SJSA1 (cell line): ENCODE measurements around the gene TBCD. TPM values are rescaled to one million over a fixed set of nuclear protein-coding genes. Genes with fewer than 3 reads are reported as not detected.

ENCODE experiments used
- DNase-seq, 2 experiments: peaks; one replicate each; pipeline ENCODE4 v3.0.0-alpha.2; 2015 to 2020; ENCODE audit warnings: low spot score in 2 of 2, low read depth in 1 of 2
- H3K27ac ChIP-seq: fragments of 250-450 bp; sonication (Bioruptor Pico); 2 replicates; pipeline ENCODE4 v1.5.1; 2020; ENCODE audit warnings: mild to moderate bottlenecking, moderate library complexity
- H3K27me3 ChIP-seq: fragments of 250-450 bp; sonication (Bioruptor Pico); replicated peaks from 2 replicates; pipeline ENCODE4 v1.5.1; 2020; ENCODE audit warnings: mild to moderate bottlenecking, moderate library complexity
- H3K36me3 ChIP-seq: fragments of 250-450 bp; sonication (Bioruptor Pico); 2 replicates; pipeline ENCODE4 v1.5.1; 2020; ENCODE audit warnings: mild to moderate bottlenecking
- H3K4me1 ChIP-seq: fragments of 250-450 bp; sonication (Bioruptor Pico); replicated peaks from 2 replicates; pipeline ENCODE4 v1.6.1; 2021; ENCODE audit warnings: mild to moderate bottlenecking
- H3K4me3 ChIP-seq: fragments of 250-450 bp; sonication (Bioruptor Pico); 2 replicates; pipeline ENCODE4 v1.5.1; 2020; ENCODE audit warnings: mild to moderate bottlenecking
- H3K9me3 ChIP-seq: fragments of 250-450 bp; sonication (Bioruptor Pico); replicated peaks from 2 replicates; pipeline ENCODE4 v1.5.1; 2020; ENCODE audit warnings: mild to moderate bottlenecking
- total RNA-seq: library from RNA; depleted of rRNA; stranded (reverse); fragments of >200 nt; shearing (Covaris generic); gene quantifications from 2 replicates; pipeline ENCODE4 v1.2.3, GENCODE V29; 2014

TBCD gene
- total RNA-seq, 1 experiment from 2014 or later = 39.4 TPM

DNA sequence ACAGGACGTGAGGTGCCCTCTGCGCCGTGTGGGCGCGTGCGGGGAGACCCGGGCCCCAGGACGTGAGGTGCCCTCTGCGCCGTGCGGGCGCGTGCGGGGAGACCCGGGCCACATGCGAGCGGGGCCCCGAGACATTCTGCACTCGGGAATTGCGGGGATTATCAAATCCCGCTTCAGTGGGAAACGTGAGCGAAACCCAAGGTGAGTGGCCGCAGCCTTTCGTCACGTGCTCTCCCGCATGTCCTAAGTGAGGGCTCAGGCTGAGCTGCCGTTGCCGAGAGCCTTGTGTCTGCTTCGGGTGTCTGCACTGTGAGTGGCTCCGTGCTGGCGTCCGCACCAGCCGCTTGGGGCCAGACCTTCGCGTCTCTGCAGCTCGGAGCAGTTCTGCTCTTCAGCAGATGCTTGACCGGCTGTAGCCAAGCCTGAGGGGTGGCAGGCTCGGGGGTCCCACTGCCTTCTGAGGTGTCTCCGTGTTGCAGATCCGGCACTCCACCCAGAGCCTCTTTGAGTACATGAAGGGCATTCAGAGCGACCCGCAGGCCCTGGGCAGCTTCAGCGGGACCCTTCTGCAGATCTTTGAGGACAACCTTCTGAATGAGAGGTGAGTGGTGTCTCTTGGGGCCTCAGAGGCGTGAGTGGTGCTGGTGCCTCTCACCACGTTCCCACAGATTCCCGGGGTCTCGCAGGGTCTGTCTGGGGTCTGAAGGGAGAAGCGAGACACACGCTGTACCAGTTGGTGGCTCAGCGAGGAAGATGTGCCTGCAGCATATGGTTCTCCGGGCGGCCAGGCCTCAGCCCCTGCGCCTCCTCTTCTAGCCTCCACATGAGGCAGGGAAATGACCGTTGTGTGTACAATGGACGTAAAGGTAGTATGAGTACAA, 178.4 kb downstream of the TBCD start:
- DNase-seq = no peak
- peaks cover 80% of the 10 kb centered on the region for H3K36me3 ChIP-seq
- H3K27ac ChIP-seq = no peak overlapping the region
- no peak overlapping the region for H3K4me3 ChIP-seq
- no peaks in the 10 kb centered on the region for H3K9me3 ChIP-seq
- no peaks in the 10 kb centered on the region for H3K27me3 ChIP-seq
- peaks cover 12% of the 10 kb centered on the region for H3K4me1 ChIP-seq

DNA sequence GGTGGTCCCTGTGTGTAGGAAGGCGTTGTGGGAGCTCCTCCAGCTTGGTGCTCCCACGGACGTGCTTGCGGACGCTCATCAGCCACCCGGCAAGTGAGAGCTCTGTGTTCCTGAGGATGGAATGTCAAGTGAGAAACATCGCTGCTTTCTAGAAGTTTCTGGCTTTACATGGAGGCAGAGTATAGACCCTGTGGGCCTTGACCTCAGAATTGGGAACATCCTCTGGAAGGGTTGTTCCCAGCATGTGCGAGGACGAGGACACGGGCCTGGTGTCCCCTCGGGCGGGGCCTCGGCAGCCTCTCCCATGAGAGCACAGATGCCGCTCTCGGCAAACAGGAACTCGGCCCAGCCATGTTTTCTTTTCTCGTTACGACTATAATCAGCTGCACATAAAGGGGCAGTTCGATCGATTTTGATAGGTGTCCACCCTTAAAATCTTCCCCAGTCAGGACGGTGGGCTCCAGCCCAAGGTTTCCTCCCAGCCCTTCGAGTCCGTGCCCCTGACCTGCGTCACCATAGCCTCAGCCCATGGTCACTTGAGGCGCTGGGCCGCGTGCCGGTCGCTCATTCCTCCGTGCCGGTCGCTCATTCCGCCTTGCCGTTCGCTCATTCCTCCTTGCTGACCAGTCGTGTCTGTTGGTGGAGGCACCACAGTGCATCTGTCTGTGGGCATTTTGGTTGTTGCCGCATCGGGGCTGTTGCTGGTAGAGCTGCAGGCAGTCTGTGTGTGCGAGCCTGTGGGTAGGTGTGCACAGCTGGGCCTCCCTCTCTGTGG, 179.2 kb downstream of the TBCD start:
- Histone ChIP-seq H3K4me3 (no peak overlapping the region), H3K36me3 (peaks cover 75% of the 10 kb centered on the region), H3K27me3 (no peaks in the 10 kb centered on the region), H3K4me1 (peaks cover 12% of the 10 kb centered on the region), H3K9me3 (no peaks in the 10 kb centered on the region), H3K27ac (no peak overlapping the region)
- no peak for DNase-seq

DNA sequence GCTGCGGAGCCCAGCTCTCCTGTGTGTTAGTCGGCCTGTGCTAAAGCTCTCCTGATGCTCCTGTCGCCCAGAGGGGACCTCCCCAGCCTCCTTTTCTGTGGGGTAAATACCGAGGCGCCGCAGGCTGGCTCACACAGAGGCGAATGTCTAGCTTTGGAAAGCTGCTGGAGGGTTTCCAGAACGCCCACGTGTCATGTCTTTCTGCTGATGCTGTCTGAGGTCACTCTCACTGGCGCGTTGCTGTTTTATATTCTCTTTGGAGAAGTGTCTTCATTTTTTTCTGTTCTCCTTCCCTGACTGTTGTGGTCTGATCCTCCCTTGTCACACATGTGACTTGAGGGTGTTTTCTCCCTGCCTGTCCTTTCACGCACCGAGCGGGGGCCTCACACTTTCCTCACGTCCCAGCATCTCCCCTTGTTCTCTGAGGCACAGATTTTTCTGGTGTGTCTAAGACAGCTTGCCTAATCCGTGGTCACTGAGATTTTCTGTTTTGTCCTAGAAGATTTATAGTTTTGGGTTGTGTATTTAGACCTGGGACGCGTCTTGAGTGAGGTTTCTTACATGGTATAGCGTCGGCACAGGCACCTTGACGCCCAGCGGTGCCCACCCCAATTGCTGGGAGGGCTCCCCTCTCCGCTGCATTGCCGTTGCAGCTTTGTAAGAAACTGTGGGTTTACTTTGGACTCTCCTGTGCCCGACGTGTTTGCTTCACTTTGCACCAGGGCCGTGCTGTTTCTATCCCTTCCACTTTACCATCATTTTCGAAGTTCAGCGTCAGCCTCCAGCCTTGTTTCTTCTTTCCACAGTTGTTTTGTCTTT, 180.0 kb downstream of the TBCD start:
- Histone ChIP-seq H3K36me3 (peaks cover 74% of the 10 kb centered on the region), H3K9me3 (no peaks in the 10 kb centered on the region), H3K4me1 (peaks cover 12% of the 10 kb centered on the region), H3K27ac (no peak overlapping the region), H3K4me3 (no peak overlapping the region), H3K27me3 (no peaks in the 10 kb centered on the region)
- DNase-seq = peak; percentile 77 to 85

DNA sequence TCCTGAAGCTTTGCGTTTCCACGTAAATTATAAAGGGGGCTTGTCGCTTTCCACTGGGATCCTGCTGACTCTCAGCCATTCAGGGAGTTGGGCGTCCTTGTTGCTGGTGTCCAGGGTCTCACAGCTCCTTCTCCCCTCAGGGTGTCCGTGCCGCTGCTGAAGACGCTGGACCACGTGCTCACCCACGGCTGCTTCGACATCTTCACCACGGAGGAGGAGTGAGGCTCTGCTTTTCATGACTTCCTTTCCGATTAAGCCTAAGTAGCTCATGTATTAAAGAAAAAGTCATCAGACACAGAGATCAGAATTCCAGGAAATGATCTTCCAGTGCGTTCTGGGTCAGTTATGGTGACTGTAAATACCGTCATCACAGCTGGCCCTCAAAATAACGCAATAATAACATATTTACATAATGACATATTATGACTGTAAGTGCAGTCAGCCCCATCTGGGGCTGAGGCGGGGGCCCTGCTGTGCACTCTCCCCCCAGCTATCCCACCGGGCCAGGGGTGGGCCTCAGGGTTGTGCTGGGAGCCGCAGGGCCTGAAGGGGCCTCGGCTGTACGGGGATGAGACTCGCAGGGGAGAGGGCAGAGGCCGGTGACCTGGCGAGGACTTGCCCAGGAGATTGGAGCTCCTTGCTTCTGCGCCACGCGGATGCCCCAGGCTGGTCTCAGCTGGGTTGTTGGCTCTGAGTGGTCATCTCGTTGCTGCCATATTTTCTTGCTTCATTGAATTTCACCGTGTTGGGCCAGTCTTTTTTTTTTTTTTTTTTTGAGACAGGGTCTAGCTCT, 180.8 kb downstream of the TBCD start:
- no peaks in the 10 kb centered on the region for H3K27me3 ChIP-seq
- H3K4me1 ChIP-seq = peaks cover 12% of the 10 kb centered on the region
- H3K36me3 ChIP-seq = peaks cover 74% of the 10 kb centered on the region
- no peaks in the 10 kb centered on the region for H3K9me3 ChIP-seq
- DNase-seq = no peak
- no peak overlapping the region for H3K27ac ChIP-seq
- H3K4me3 ChIP-seq = no peak overlapping the region

DNA sequence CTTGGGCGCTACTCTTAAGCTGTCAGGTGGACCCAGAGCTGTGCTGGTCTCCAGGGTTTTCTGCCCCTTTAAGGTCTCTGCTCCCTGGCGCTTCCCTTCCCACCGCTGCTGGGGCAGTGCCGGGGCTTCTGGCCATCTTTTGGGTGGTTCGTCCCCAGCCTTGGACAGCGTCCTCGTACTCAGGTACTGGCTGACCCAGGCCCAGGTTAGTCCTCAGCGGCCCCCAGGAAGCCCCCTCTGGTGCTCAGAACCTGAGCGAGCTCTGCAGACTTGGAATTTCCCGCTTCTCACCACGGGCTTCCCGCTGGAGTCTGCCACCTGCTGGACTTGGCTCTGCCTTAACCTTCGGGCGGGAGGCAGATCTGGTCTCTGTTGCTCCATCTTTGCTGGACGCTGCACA, 182.0 kb downstream of the TBCD start:
- H3K27me3 ChIP-seq = no peaks in the 10 kb centered on the region
- H3K4me3 ChIP-seq = no peak overlapping the region
- peaks cover 71% of the 10 kb centered on the region for H3K36me3 ChIP-seq
- H3K4me1 ChIP-seq = peaks cover 12% of the 10 kb centered on the region
- H3K9me3 ChIP-seq = no peaks in the 10 kb centered on the region
- H3K27ac ChIP-seq = no peak overlapping the region
- no peak for DNase-seq

DNA sequence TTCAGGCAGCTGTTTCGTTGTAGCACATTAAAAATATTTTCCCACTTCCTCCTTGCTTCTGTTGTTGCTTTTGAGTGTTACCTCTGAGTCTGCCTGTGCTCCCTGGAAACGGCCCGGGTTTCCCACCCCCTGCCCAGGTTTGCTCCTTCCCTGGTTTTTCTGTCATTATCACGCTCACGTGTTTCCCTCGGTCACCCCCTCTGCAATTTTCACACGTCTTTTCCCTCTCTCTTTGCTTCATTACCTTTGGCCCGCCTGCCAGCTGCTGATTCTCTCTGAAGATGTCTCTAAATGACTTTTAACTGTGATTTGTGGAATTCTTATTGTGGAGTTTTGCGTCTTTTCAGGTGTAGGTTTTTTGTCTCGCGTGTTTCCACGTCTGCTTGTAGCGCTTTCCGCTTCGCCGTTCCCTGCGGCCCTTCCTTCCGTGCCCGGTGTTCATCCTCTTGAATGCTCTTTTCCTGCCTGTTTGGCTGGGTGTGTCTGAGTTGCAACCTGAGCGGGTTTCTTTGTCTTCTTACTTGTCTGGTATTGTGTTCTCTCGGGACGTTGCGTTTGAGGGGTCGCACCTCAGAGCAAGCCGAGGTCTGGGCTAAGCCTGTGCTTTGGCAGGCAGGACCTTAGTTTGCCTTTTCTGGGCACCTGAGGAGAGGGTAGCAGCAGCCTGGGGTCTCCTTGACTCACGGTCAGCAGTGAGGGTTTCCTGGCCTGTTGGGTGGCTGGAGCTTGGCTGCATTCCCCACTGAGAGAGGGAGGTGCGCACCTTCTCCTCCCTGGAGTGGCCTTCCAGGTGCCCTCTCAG, 184.3 kb downstream of the TBCD start:
- Histone ChIP-seq H3K36me3 (peaks cover 63% of the 10 kb centered on the region), H3K4me3 (no peak overlapping the region), H3K27me3 (no peaks in the 10 kb centered on the region), H3K4me1 (peaks cover 9% of the 10 kb centered on the region), H3K27ac (no peak overlapping the region), H3K9me3 (no peaks in the 10 kb centered on the region)
- no peak for DNase-seq

DNA sequence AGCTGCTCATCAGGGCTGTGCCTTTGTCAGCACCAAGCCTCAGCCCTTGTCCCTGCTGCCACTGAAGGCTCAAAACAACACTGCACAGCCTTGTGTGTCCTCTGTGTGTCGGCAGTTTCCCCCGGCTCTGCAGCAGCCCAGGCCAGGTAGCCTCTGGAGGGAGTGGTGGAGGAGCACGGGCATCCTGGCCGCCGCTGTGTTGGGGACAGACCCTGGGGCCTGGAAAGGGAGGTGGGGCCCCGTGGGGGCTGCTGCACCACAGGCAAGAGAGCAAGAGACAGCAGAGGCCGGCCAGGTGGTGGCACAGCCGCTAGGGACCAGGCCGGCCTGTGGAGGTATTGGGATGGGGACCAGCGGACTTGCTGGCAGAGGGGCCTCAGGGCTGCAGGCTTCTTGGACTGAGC, 184.9 kb downstream of the TBCD start:
- H3K27ac ChIP-seq = no peak overlapping the region
- peaks cover 3% of the 10 kb centered on the region for H3K4me1 ChIP-seq
- no peaks in the 10 kb centered on the region for H3K27me3 ChIP-seq
- no peak for DNase-seq
- no peak overlapping the region for H3K4me3 ChIP-seq
- H3K9me3 ChIP-seq = no peaks in the 10 kb centered on the region; the same call in 1 of the 2 replicates
- peaks cover 65% of the 10 kb centered on the region for H3K36me3 ChIP-seq

DNA sequence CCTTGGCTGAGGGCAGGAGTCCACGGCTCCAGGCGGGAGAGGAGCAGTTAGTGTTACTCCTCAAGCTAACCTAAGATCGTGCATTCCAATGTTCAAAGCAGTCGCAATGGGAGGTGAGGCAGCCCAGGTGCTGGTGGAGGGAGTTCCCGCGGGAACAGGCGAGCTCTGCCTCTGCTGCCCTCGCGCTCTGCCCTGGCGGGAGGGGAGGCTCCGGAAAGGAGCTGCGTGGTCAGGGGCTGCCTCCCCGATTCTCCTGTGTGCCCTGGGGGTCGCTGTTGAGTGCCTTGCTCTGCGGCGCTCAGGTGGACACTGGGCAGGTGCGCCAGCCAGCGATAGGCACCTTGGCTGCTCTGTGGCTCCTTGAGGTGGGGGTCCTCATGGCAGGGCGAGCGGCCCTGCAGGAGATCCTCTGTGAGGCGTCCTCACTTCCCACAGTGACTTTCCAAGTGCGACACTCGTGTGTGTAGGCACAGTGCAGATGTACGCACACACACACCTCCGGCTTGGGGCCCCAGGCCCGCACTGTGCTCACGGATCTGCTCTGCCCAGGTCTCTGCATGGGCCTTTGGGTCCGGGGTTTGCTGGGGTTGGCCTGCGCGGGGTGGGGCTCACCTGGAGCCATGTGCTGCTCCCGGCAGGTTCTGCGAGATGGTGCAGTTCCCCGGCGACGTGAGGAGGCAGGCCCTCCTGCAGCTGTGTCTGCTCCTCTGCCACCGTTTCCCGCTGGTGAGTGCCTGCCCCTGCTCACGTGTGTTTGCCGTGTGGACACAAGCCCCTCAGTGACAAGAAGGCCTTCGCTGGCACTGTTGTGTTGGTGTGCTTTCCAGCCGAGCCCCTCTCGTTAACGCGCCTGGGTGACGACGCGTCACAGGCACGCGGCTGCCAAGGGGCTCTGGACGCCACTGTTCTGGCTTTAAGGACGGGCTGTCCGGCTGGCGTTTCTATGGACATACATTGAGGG, 185.8 kb downstream of the TBCD start:
- no peak for DNase-seq
- H3K4me3 ChIP-seq = no peak overlapping the region
- H3K27ac ChIP-seq = no peak overlapping the region
- peaks cover 70% of the 10 kb centered on the region for H3K36me3 ChIP-seq
- H3K27me3 ChIP-seq = no peaks in the 10 kb centered on the region
- H3K9me3 ChIP-seq = no peaks in the 10 kb centered on the region; the same call in 1 of the 2 replicates
- H3K4me1 ChIP-seq = no peaks in the 10 kb centered on the region

DNA sequence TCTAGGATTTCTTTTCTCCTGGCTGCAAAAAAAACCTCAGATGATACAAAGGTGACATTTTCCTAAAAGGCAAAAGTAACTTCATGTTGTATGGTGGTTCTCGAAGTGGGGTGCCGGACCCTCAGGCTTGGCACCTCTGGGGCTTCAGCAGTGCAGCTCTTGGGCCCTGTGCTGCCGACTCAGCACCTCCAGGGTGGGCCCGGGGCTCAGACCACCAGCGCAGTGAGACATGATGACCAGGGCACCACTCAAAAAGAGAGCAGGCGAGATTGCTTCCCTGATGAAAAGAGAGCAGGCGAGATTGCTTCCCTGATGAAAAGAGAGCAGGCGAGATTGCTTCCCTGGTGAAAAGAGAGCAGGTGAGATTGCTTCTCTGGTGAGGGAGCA, 186.6 kb downstream of the TBCD start:
- Histone ChIP-seq H3K36me3 (peaks cover 70% of the 10 kb centered on the region), H3K9me3 (no peaks in the 10 kb centered on the region; the same call in 1 of the 2 replicates), H3K27ac (no peak overlapping the region), H3K4me3 (no peak overlapping the region), H3K27me3 (no peaks in the 10 kb centered on the region), H3K4me1 (no peaks in the 10 kb centered on the region)
- DNase-seq = no peak

DNA sequence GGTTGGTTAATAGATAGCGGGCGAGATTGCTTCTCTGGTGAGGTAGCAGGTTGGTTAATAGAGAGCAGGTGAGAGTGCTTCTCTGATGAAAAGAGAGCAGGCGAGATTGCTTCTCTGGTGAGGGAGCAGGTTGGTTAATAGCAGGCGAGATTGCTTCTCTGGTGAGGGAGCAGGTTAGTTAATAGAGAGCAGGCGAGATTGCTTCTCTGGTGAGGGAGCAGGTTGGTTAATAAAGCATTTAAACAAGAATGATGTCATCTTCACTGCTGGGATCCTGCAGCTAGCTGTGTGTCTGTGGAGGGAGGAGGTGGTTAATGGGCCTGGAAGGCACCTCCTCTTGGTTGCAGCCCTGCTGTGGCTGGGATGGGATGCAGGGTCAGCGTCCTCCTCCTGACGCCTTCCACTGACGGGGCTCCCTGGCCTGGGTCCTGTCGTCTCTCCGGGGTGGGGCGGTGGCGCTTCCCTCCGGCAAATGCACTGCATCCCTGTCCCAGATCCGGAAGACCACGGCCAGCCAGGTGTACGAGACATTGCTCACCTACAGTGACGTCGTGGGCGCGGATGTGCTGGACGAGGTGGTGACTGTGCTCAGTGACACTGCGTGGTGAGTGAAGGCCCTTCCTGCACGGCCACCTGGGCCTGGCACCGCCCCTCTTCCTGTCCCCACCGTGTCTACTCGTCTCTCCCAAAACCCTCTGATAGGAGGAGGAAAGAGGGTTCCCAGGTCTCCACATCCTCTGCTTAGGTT, 187.2 kb downstream of the TBCD start:
- peaks cover 70% of the 10 kb centered on the region for H3K36me3 ChIP-seq
- H3K9me3 ChIP-seq = peaks cover 3% of the 10 kb centered on the region
- no peak overlapping the region for H3K27ac ChIP-seq
- DNase-seq = no peak
- H3K4me3 ChIP-seq = no peak overlapping the region
- no peaks in the 10 kb centered on the region for H3K27me3 ChIP-seq
- H3K4me1 ChIP-seq = no peaks in the 10 kb centered on the region

DNA sequence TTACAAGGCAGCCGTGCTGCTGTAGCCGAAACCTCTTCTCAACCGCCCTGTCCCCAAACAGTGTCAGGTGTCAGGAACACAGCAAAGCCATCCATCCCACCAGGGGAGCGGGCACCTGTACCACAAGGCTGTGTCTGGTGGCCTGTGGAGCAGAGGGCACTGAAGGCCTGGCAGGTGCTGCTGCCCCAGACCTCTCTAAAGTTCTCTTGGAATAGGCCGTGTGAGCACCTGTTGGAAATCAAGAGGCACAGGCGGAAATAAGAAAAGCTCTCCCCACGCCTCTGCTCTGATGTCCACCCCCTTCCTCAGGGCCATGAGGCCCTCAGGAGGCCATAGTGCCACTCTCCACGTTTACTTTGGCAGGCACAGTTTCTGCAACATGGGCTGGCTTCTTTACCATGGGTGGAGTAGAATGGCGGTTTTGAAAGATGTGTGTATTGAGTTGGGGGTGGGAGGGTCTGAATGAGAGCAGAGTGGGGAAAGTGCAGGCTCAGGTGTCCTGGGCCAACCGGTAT, 187.8 kb downstream of the TBCD start:
- Histone ChIP-seq H3K27ac (no peak overlapping the region), H3K4me1 (no peaks in the 10 kb centered on the region), H3K36me3 (peaks cover 72% of the 10 kb centered on the region), H3K4me3 (no peak overlapping the region), H3K9me3 (peaks cover 9% of the 10 kb centered on the region), H3K27me3 (no peaks in the 10 kb centered on the region)
- no peak for DNase-seq
